Pancreas (tissue), 10 donors: ENCODE data around the gene AUTS2. TPM values are rescaled to one million over a fixed set of nuclear protein-coding genes. Genes with fewer than 3 reads are reported as not detected.

Experiments
- ATAC-seq, 4 donors: fragments of 200-7000 bp; cut with Tn5 transposase; one replicate each; pipeline versions ENCODE4 v1.8.0 to v1.9.1; 2020; ENCODE audit warnings: mild to moderate bottlenecking in 4 of 4, moderate library complexity in 4 of 4
- DNase-seq, 6 donors: peaks; one replicate each; pipeline ENCODE4 v3.0.0-alpha.2; 2020
- FAIRE-seq: peaks from 2 replicates; lab custom pipeline; 2012; peaks lifted over from hg19 to GRCh38; lab: Jason Lieb, UNC
- H3K27ac ChIP-seq, 4 donors: fragments of 200-600 bp; sonication (generic); 1 replicate in 3 of 4; 2 replicates in 1 of 4; pipeline versions ENCODE4 v1.5.0 to v1.8.0; 2020
- H3K27me3 ChIP-seq, 4 donors: fragments of 200-600 bp; one replicate each; pipeline ENCODE4 v1.8.0; 2021
- H3K36me3 ChIP-seq, 3 donors: fragments of 200-600 bp; sonication (generic) in 1 of 3; one replicate each; pipeline versions ENCODE4 v1.5.0 to v1.8.0; 2020 to 2021
- H3K4me1 ChIP-seq, 3 donors: fragments of 200-600 bp; one replicate each; pipeline ENCODE4 v1.8.0; 2021
- H3K4me3 ChIP-seq, 4 donors: fragments of 200-600 bp; sonication (generic) in 2 of 4; one replicate each; pipeline versions ENCODE4 v1.5.0 to v1.8.0; 2020 to 2021
- H3K9me3 ChIP-seq, 4 donors: fragments of 200-600 bp; one replicate each; pipeline ENCODE4 v1.8.0; 2021
- WGBS, 2 donors: extraction: QIAGEN DNeasy Blood & Tissue Kit; methylation state at CpG; one replicate each; pipeline ENCODE4 v1.1.7; 2013; 5-methylcytosine and 5-hydroxymethylcytosine counted together
- intact Hi-C, 3 donors: fragments of 100-400 bp; cut with DNase I; formaldehyde crosslinking; loops; one replicate each; pipeline versions ENCODE4 v1.11.1 to v1.14.2; 2022
- polyA plus RNA-seq, 2 donors: library from polyadenylated mRNA; stranded (reverse); fragments of 200-250 nt; gene quantifications; one replicate each; pipeline ENCODE4 v1.2.3, GENCODE V29; 2013
- total RNA-seq, 6 donors: library from RNA; stranded (reverse); fragmentation: NEBNext Ultra II Directional in 4 of 6; extraction: Animal tissue kit (Norgen Biotek cat#: 25700) in 4 of 6; gene quantifications; one replicate each; pipeline versions ENCODE4 v1.2.1 to v1.2.4, GENCODE V29; 2021 to 2023
- TF ChIP-seq, protein P1 (sequence below), 4 donors: fragments of 200-600 bp; sonication (generic) in 3 of 4; IDR thresholded peaks; one replicate each; pipeline versions ENCODE4 v1.5.0 to v1.8.0; 2021; ENCODE audit warnings: antibody characterized with exemption in 4 of 4
- donor health status: healthy with polysubstance abuse.
- donor health status: DM: no; HTN: no; CAD: no; lungs with moderate emphysema.
- donor health status: DM: no; HTN: no; CAD: no.
- donor health status: control.
- donor health status: control.
- donor health status: Bipolar disorder and iron deficiency.
- donor health status: DM: yes; HTN: yes; CAD: no.
- donor health status: DM: no; HTN: no; CAD: no.
- donor health status: DM: no; HTN: no; CAD: no.
- donor health status: DM: yes; HTN: yes; CAD: no.

AUTS2 gene
- total and polyA plus RNA-seq, 8 donors, result 5.8 to 16.8 (median 9.9) TPM

DNA sequence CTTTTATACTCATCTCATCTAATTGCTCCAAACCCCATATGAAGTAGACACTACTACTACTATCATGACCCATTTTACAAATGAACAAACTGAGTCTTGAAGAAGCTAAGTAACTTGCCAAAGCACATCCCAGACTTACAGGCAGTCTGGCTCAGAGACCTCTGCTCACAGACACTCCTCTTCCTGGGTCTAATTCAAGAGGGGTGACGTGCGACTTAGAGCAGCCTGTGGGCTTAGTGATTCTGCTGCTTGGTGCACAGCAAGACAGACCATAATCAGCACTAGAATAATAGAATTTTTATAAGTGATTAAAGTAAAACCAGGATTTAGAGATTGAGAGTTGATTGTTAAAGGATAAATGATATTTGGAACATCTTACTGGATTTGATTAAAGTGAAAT lies 750.8 kb downstream of the AUTS2 start:
- 88 to 98% methylated on average over 2 of the region's 2 CpGs for WGBS, 2 donors
- Histone ChIP-seq H3K36me3 (no peaks in the 10 kb centered on the region), H3K4me1 (no peaks in the 10 kb centered on the region), H3K27me3 (no peaks in the 10 kb centered on the region), H3K27ac (no peak overlapping the region), H3K9me3 (no peaks in the 10 kb centered on the region), H3K4me3 (no peak overlapping the region)
- ATAC-seq, result no peak
- intact Hi-C loops, result no loop called here
- FAIRE-seq, result no peak
- TF ChIP-seq, protein P1, sequence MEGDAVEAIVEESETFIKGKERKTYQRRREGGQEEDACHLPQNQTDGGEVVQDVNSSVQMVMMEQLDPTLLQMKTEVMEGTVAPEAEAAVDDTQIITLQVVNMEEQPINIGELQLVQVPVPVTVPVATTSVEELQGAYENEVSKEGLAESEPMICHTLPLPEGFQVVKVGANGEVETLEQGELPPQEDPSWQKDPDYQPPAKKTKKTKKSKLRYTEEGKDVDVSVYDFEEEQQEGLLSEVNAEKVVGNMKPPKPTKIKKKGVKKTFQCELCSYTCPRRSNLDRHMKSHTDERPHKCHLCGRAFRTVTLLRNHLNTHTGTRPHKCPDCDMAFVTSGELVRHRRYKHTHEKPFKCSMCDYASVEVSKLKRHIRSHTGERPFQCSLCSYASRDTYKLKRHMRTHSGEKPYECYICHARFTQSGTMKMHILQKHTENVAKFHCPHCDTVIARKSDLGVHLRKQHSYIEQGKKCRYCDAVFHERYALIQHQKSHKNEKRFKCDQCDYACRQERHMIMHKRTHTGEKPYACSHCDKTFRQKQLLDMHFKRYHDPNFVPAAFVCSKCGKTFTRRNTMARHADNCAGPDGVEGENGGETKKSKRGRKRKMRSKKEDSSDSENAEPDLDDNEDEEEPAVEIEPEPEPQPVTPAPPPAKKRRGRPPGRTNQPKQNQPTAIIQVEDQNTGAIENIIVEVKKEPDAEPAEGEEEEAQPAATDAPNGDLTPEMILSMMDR (IDR thresholded peaks at IDR 0.05), result no peak
- DNase-seq, result no peak

GRCh38 chr7:70349819-70350218 lies 751.5 kb downstream of the AUTS2 start:
- H3K27me3 ChIP-seq, result no peaks in the 10 kb centered on the region
- TF ChIP-seq, protein P1 (IDR thresholded peaks at IDR 0.05), result no peak
- 32 to 33% methylated on average over 1 of the region's 1 CpG for WGBS, 2 donors
- no peak overlapping the region for H3K4me3 ChIP-seq
- intact Hi-C loops, result no loop called here
- ATAC-seq (no peak), FAIRE-seq (no peak), DNase-seq (no peak)
- H3K4me1 ChIP-seq, result no peaks in the 10 kb centered on the region
- H3K9me3 ChIP-seq, result no peaks in the 10 kb centered on the region
- no peaks in the 10 kb centered on the region for H3K36me3 ChIP-seq
- H3K27ac ChIP-seq, result no peak overlapping the region

DNA sequence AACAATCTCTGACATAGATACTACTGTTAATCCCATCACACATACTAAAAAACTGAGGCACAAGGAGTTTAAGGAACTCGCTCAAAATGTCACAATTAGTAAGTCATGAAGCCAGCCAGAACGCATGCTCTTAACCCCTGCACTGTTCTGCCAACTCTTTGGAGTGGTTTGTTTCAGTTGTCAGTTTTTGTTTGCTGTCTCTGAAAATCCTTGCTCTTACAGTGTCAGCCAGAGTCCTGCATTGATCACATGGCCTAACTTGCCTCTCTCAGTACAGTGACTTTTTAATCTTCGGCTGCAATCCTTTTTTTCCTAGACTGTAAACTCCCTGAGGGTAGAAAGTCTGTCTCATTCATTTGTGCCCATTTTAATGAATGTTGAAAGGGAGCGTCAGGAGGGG lies 753.8 kb downstream of the AUTS2 start:
- no peaks in the 10 kb centered on the region for H3K27me3 ChIP-seq
- H3K27ac ChIP-seq, result no peak overlapping the region
- no peaks in the 10 kb centered on the region for H3K36me3 ChIP-seq
- 69 to 79% methylated on average over 4 of the region's 4 CpGs for WGBS, 2 donors
- H3K4me3 ChIP-seq, result no peak overlapping the region
- DNase-seq, result no peak
- no peaks in the 10 kb centered on the region for H3K9me3 ChIP-seq
- no peaks in the 10 kb centered on the region for H3K4me1 ChIP-seq
- no peak for ATAC-seq
- intact Hi-C loops, result no loop called here
- no peak for FAIRE-seq
- TF ChIP-seq, protein P1 (IDR thresholded peaks at IDR 0.05), result no peak

DNA sequence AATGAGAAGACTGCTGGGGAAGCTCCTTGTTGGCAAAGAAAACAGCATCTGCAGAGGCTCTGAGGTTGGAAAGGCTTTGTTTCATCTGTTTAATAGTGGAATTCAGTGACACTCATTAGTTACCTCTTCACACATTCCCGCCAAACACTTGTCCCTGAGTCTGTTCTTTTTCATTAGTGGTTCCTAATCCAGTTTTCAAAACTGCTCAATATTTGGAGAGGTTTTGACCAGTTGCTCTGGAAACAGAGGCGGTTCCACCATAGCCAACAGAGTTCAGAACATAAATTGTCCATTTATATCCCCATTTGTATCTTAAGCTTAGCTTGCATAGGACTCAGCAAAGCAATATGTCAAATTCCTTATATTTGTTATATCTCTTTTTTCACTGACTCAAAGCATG lies 754.6 kb downstream of the AUTS2 start:
- FAIRE-seq (no peak), DNase-seq (no peak), ATAC-seq (no peak)
- Histone ChIP-seq H3K36me3 (no peaks in the 10 kb centered on the region), H3K4me1 (no peaks in the 10 kb centered on the region), H3K4me3 (no peak overlapping the region), H3K27ac (no peak overlapping the region), H3K27me3 (no peaks in the 10 kb centered on the region), H3K9me3 (no peaks in the 10 kb centered on the region)
- 72 to 82% methylated on average over 2 of the region's 2 CpGs for WGBS, 2 donors
- TF ChIP-seq, protein P1 (IDR thresholded peaks at IDR 0.05), result no peak
- intact Hi-C loops, result no loop called here

GRCh38 chr7:70353330-70353945 lies 755.2 kb downstream of the AUTS2 start:
- no peak for FAIRE-seq
- ATAC-seq, result no peak
- TF ChIP-seq, protein P1 (IDR thresholded peaks at IDR 0.05), result no peak
- Histone ChIP-seq H3K36me3 (no peaks in the 10 kb centered on the region), H3K4me1 (no peaks in the 10 kb centered on the region), H3K27me3 (no peaks in the 10 kb centered on the region), H3K4me3 (no peak overlapping the region), H3K27ac (no peak overlapping the region), H3K9me3 (no peaks in the 10 kb centered on the region)
- intact Hi-C loops, result no loop called here
- WGBS, 2 donors, result 52 to 58% methylated on average over 2 of the region's 2 CpGs
- DNase-seq, result no peak
